IMR-90 (cell line): Measurements from ENCODE around the gene THBS1. TPM values are rescaled to one million over a fixed set of nuclear protein-coding genes. Genes with fewer than 3 reads are reported as not detected.

ENCODE experiments used
- ATAC-seq: fragments of 200-7000 bp; cut with Tn5 transposase; 2 replicates; pipeline ENCODE4 v1.9.1; 2020; ENCODE audit warnings: low read depth, mild to moderate bottlenecking, moderate library complexity
- BruUV-seq: library from RNA; stranded (reverse); fragments of 400-500 nt; replicated peaks from 2 replicates; lab custom pipeline; 2021; lab: Mats Ljungman, UMichigan
- CTCF ChIA-PET: fragments of 300-600 bp; formaldehyde crosslinking; extraction: SDS; loops from one replicate; lab custom pipeline; 2021; ENCODE audit warnings: antibody characterized with exemption; lab: Yijun Ruan, JAX
- POLR2A ChIA-PET: fragments of 300-600 bp; sonication (Branson Sonifier 250); formaldehyde crosslinking; loops from one replicate; lab custom pipeline; 2022; ENCODE audit warnings: antibody characterized with exemption; ENCODE audit not compliant: unreplicated experiment; lab: Charles Lee
- DNase-seq: peaks from one replicate; pipeline ENCODE4 v3.0.0; 2013
- H2AFZ ChIP-seq: replicated peaks from 2 replicates; pipeline ENCODE3; 2013; ENCODE audit warnings: low read length, mild to moderate bottlenecking; ENCODE audit not compliant: poor library complexity
- H2AK5ac ChIP-seq: 2 replicates; pipeline ENCODE4 v1.6.1; 2013; ENCODE audit warnings: low read depth, low read length, inconsistent platforms
- H2AK9ac ChIP-seq: replicated peaks from 2 replicates; pipeline ENCODE3; 2013; ENCODE audit warnings: mild to moderate bottlenecking, low read depth, low read length, moderate library complexity; ENCODE audit not compliant: poor library complexity
- H2BK120ac ChIP-seq: 2 replicates; pipeline ENCODE4 v1.6.1; 2013; ENCODE audit warnings: low read depth, low read length, inconsistent platforms
- H2BK15ac ChIP-seq: 3 replicates; pipeline ENCODE4 v1.6.1; 2013; ENCODE audit warnings: low read depth, low read length, inconsistent platforms
- H2BK20ac ChIP-seq: 2 replicates; pipeline ENCODE4 v1.6.1; 2013; ENCODE audit warnings: low read depth, mild to moderate bottlenecking, inconsistent platforms, low read length, moderate library complexity
- H2BK5ac ChIP-seq: 2 replicates; pipeline ENCODE4 v1.6.1; 2013; ENCODE audit warnings: mild to moderate bottlenecking, low read depth, low read length, inconsistent platforms; ENCODE audit not compliant: poor library complexity, severe bottlenecking
- H3K14ac ChIP-seq: replicated peaks from 2 replicates; pipeline ENCODE4 v1.6.1; 2013; ENCODE audit warnings: low read depth, low read length, inconsistent platforms
- H3K18ac ChIP-seq: 2 replicates; pipeline ENCODE4 v1.6.1; 2013; ENCODE audit warnings: low read depth, low read length, control low read depth
- H3K23ac ChIP-seq: 2 replicates; pipeline ENCODE4 v1.6.1; 2013; ENCODE audit warnings: low read depth, low read length, inconsistent platforms
- H3K27ac ChIP-seq: 2 replicates; pipeline ENCODE4 v1.5.1; 2013; ENCODE audit warnings: mild to moderate bottlenecking, control low read depth, low read length; ENCODE audit not compliant: insufficient read depth
- H3K27me3 ChIP-seq: 2 replicates; pipeline ENCODE4 v1.6.1; 2013; ENCODE audit warnings: low read length; ENCODE audit not compliant: control insufficient read depth, insufficient read depth
- H3K36me3 ChIP-seq: 2 replicates; pipeline ENCODE4 v1.6.1; 2013; ENCODE audit warnings: low read length, mixed read lengths; ENCODE audit not compliant: control insufficient read depth, insufficient read depth
- H3K4ac ChIP-seq: 2 replicates; pipeline ENCODE4 v1.6.1; 2013; ENCODE audit warnings: low read depth, low read length, inconsistent platforms
- H3K4me1 ChIP-seq: 2 replicates; pipeline ENCODE4 v1.6.1; 2013; ENCODE audit warnings: low read length, mixed read lengths; ENCODE audit not compliant: control insufficient read depth, insufficient read depth
- H3K4me2 ChIP-seq: 2 replicates; pipeline ENCODE4 v1.6.1; 2013; ENCODE audit warnings: low read depth, mild to moderate bottlenecking, control low read depth, low read length, moderate library complexity
- H3K4me3 ChIP-seq: 2 replicates; pipeline ENCODE4 v1.5.1; 2013; ENCODE audit warnings: low read depth, mild to moderate bottlenecking, control low read depth, low read length, moderate library complexity; ENCODE audit not compliant: insufficient read depth
- H3K56ac ChIP-seq: 2 replicates; pipeline ENCODE4 v1.6.1; 2013; ENCODE audit warnings: low read length, inconsistent platforms; ENCODE audit not compliant: insufficient read depth; ENCODE audit errors: extremely low read depth
- H3K79me1 ChIP-seq, 2 experiments: 2 replicates each; pipeline ENCODE4 v1.6.1; 2013; ENCODE audit warnings: low read length in 2 of 2, inconsistent platforms in 1 of 2, low read depth in 1 of 2
- H3K9ac ChIP-seq: 2 replicates; pipeline ENCODE4 v1.6.1; 2013; ENCODE audit warnings: low read depth, low read length, control low read depth
- H3K9me1 ChIP-seq: 2 replicates; pipeline ENCODE4 v1.6.1; 2013; ENCODE audit warnings: low read length, inconsistent platforms; ENCODE audit not compliant: insufficient read depth
- H3K9me3 ChIP-seq: 2 replicates; pipeline ENCODE4 v1.6.1; 2013; ENCODE audit warnings: low read length; ENCODE audit not compliant: control insufficient read depth, insufficient read depth
- H4K20me1 ChIP-seq: 2 replicates; pipeline ENCODE4 v1.6.1; 2013; ENCODE audit warnings: low read length, inconsistent platforms; ENCODE audit not compliant: insufficient read depth
- H4K5ac ChIP-seq: 2 replicates; pipeline ENCODE4 v1.6.1; 2013; ENCODE audit warnings: mild to moderate bottlenecking, low read depth, low read length, control low read depth
- H4K8ac ChIP-seq, 2 experiments: 2 replicates each; pipeline ENCODE4 v1.6.1; 2013; ENCODE audit warnings: low read depth in 2 of 2, low read length in 2 of 2, control low read depth in 1 of 2, inconsistent platforms in 1 of 2
- H4K91ac ChIP-seq: 2 replicates; pipeline ENCODE4 v1.6.1; 2013; ENCODE audit warnings: low read depth, low read length, inconsistent platforms; ENCODE audit not compliant: insufficient read depth
- CEBPB ChIP-seq: IDR thresholded peaks from 2 replicates; pipeline ENCODE4 v1.6.1; 2012; ENCODE audit warnings: low read depth, low read length, improper control_type of control experiment
- MAZ ChIP-seq: IDR thresholded peaks from 2 replicates; pipeline ENCODE4 v1.6.1; 2012; ENCODE audit warnings: low read depth, mild to moderate bottlenecking, low read length, improper control_type of control experiment, moderate library complexity, borderline replicate concordance
- NFE2L2 ChIP-seq: fragments of 150-350 bp; IDR thresholded peaks from 2 replicates; pipeline ENCODE4 v1.6.1; 2016; ENCODE audit warnings: low read depth, mild to moderate bottlenecking, low read length
- RCOR1 ChIP-seq: IDR thresholded peaks from 2 replicates; pipeline ENCODE4 v1.6.1; 2012; ENCODE audit warnings: mild to moderate bottlenecking, low read length, improper control_type of control experiment; ENCODE audit not compliant: insufficient replicate concordance
- WGBS, 2 experiments: methylation state at CpG; one replicate each; pipeline versions ENCODE4 v1.1.5 to v1.1.7; 2013; ENCODE audit warnings: missing lambda C conversion rate in 2 of 2; ENCODE audit not compliant: insufficient read length in 1 of 2; ENCODE audit errors: extremely low coverage in 2 of 2; 5-methylcytosine and 5-hydroxymethylcytosine counted together
- dilution Hi-C: fragments of 300-500 bp; cut with HindIII; formaldehyde crosslinking; loops from one replicate; pipeline ENCODE4 v1.14.3; 2018; ENCODE audit warnings: low sequenced_read_pairs; ENCODE audit not compliant: unreplicated experiment
- in situ Hi-C: fragments of 300-500 bp; cut with MboI; formaldehyde crosslinking; loops from 3 replicates; pipeline ENCODE4 v1.14.3; 2019; ENCODE audit warnings: low sequenced_read_pairs, inconsistent platforms, mixed read lengths
- intact Hi-C: fragments of 100-400 bp; cut with micrococcal nuclease; formaldehyde crosslinking; loops from 2 replicates; pipeline ENCODE4 v1.10.0; 2022
- polyA plus RNA-seq, 3 experiments: library from polyadenylated mRNA; depleted of rRNA; stranded (reverse); fragments of >200 nt; gene quantifications; 2 replicates each; pipeline ENCODE4 v1.2.3, GENCODE V29; 2012; ENCODE audit warnings: low replicate concordance in 1 of 3
- total RNA-seq: library from RNA; depleted of rRNA; stranded (reverse); fragments of >200 nt; gene quantifications from 2 replicates; pipeline ENCODE4 v1.2.3, GENCODE V29; 2012
- TF ChIP-seq, protein P1 (sequence below): conservative IDR thresholded peaks from 2 replicates; pipeline ENCODE4 v1.5.1; 2012; ENCODE audit warnings: mild to moderate bottlenecking, low read depth, low read length, improper control_type of control experiment

Gene THBS1
- total and polyA plus RNA-seq, 2 of the 4 experiments (the other 2 are of a cell fraction): 1,562 to 4,071 TPM

- Histone ChIP-seq H3K27me3 (no peaks in the 10 kb centered on the region), H4K20me1 (no peaks in the 10 kb centered on the region), H3K4ac (no peak overlapping the region), H3K9me3 (peaks cover 2% of the 10 kb centered on the region; the same call in 1 of the 2 replicates), H3K4me1 (peaks cover 3% of the 10 kb centered on the region; the same call in 1 of the 2 replicates), H4K5ac (no peak overlapping the region), H3K9ac (no peak overlapping the region), H3K23ac (no peak overlapping the region), H3K36me3 (no peaks in the 10 kb centered on the region), H3K4me2 (no peak overlapping the region), H3K18ac (no peak overlapping the region), H3K9me1 (no peaks in the 10 kb centered on the region), H2AK5ac (no peak overlapping the region), H2BK120ac (no peak overlapping the region), H4K91ac (no peak overlapping the region), H2BK5ac (no peak overlapping the region), H3K56ac (no peak overlapping the region), H3K14ac (no peak overlapping the region), H3K27ac (no peak overlapping the region), H2BK20ac (no peak overlapping the region), H4K8ac (no peak overlapping the region), H3K79me1 (no peaks in the 10 kb centered on the region), H2AFZ (no peak overlapping the region), H3K4me3 (no peak overlapping the region), H2AK9ac (no peak overlapping the region), H2BK15ac (no peak overlapping the region)
- DNase-seq (no peak), ATAC-seq (no peak)
- intact Hi-C loops: no loop called here
- TF ChIP-seq RCOR1: no peak
- TF ChIP-seq CEBPB: no peak
- TF ChIP-seq, protein P1, sequence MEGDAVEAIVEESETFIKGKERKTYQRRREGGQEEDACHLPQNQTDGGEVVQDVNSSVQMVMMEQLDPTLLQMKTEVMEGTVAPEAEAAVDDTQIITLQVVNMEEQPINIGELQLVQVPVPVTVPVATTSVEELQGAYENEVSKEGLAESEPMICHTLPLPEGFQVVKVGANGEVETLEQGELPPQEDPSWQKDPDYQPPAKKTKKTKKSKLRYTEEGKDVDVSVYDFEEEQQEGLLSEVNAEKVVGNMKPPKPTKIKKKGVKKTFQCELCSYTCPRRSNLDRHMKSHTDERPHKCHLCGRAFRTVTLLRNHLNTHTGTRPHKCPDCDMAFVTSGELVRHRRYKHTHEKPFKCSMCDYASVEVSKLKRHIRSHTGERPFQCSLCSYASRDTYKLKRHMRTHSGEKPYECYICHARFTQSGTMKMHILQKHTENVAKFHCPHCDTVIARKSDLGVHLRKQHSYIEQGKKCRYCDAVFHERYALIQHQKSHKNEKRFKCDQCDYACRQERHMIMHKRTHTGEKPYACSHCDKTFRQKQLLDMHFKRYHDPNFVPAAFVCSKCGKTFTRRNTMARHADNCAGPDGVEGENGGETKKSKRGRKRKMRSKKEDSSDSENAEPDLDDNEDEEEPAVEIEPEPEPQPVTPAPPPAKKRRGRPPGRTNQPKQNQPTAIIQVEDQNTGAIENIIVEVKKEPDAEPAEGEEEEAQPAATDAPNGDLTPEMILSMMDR: no peak
- TF ChIP-seq MAZ: no peak
- no peak for TF ChIP-seq NFE2L2
- ChIA-PET CTCF (no interaction called here), POLR2A (no interaction called here)
- BruUV-seq: no TSS peak
- in situ Hi-C loops: no loop called here
- dilution Hi-C loops: no loop called here
- WGBS, 2 experiments: 100% methylated on average over 1 of the region's 4 CpGs; no CpG with 5 or more reads in 1 of the 2 experiments
Observed at GRCh38 chr15:39548561-39548960, 32.3 kb upstream of the THBS1 start.
